PC-3 (cell line): ENCODE results near the gene RNU5D-1.

ENCODE experiments used
- EZH2 ChIP-seq: fragments of 300-600 bp; sonication (generic); IDR thresholded peaks from one replicate; pipeline ENCODE4 v1.6.1; 2017; ENCODE audit warnings: antibody characterized with exemption, mild to moderate bottlenecking, low read length; ENCODE audit not compliant: unreplicated experiment
- TF ChIP-seq, protein P1 (sequence below): fragments of 300-600 bp; sonication (generic); conservative IDR thresholded peaks from 2 replicates; pipeline ENCODE4 v1.5.1; 2017; ENCODE audit warnings: antibody characterized with exemption, low read depth, mild to moderate bottlenecking, low read length

GRCh38 chr1:44696101-44696500 is 34.9 kb downstream of the RNU5D-1 start:
- TF ChIP-seq, protein P1, sequence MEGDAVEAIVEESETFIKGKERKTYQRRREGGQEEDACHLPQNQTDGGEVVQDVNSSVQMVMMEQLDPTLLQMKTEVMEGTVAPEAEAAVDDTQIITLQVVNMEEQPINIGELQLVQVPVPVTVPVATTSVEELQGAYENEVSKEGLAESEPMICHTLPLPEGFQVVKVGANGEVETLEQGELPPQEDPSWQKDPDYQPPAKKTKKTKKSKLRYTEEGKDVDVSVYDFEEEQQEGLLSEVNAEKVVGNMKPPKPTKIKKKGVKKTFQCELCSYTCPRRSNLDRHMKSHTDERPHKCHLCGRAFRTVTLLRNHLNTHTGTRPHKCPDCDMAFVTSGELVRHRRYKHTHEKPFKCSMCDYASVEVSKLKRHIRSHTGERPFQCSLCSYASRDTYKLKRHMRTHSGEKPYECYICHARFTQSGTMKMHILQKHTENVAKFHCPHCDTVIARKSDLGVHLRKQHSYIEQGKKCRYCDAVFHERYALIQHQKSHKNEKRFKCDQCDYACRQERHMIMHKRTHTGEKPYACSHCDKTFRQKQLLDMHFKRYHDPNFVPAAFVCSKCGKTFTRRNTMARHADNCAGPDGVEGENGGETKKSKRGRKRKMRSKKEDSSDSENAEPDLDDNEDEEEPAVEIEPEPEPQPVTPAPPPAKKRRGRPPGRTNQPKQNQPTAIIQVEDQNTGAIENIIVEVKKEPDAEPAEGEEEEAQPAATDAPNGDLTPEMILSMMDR, result no peak
- TF ChIP-seq EZH2, result no peak
